HG03469 (cell line): ENCODE measurements around the gene TBC1D20.
"Not testable (repeated sequence)": the region's sequence is repeated elsewhere in the genome, so short reads cannot be mapped to it uniquely, and the experiment has no call there.

Experiments
- ATAC-seq: cut with Tn5 transposase; IDR thresholded peaks from one replicate; pipeline ENCODE4 v1.9.1; 2021; ENCODE audit warnings: mild to moderate bottlenecking, moderate library complexity, moderate number of reproducible peaks; ENCODE audit not compliant: unreplicated experiment

TBC1D20 gene

GRCh38 chr20:402898-403581 lies 59.3 kb downstream of the TBC1D20 start:
- ATAC-seq, result no peak

DNA sequence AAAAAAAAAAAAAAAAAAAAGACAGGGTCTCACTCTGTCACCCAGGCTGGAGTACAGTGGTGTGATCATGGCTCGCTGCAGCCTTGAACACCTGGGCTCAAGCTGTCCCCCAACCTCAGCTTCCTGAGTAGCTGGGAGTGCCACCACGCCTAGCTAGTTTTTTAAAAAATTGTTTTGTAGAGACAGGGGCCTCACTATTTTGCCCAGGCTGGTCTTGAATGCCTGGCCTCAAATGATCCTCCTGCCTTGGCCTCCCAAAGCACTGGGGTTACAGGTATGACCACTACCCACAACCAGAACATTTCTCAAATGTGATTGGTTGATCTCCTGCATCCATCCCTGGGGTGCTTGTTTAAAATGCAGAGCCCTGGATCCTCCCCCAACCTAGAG lies 59.8 kb downstream of the TBC1D20 start:
- ATAC-seq, result no peak

DNA sequence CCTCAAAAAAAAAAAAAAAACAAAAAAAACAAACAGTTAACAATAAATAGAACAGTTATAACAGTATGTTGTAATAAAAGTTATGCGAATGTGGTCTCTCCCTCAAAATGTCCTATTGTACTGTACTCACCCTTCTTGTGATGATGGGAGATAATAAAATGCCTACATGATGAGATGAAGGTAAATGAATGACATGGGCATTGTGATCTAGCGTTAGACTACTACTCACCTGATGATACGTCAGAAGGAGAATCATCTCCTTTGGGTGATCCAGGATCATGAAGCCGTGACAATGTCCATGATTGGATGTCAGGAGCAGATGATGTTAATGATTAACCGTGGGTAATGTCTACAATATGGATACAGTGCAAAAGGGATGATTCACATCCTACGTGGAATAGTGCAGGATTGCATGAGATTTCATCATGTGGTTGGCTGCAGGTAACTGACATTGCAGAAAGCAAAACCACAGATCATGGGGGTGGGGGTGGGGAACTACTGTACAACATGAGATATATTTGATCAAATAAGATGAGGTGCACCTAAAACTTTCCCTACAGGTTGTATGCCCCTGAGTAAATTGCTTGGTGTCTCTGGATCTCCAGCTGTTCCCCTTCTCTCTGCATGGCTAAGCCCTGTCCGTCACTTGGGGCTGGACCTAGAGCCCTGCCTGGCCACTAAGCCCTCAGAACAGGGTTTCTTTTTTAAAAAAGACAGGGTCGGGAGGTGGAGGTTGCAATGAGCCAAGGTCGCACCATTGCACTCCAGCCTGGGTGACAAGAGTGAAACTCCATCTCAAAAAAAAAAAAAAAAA lies 60.4 kb downstream of the TBC1D20 start:
- ATAC-seq, result no peak

DNA sequence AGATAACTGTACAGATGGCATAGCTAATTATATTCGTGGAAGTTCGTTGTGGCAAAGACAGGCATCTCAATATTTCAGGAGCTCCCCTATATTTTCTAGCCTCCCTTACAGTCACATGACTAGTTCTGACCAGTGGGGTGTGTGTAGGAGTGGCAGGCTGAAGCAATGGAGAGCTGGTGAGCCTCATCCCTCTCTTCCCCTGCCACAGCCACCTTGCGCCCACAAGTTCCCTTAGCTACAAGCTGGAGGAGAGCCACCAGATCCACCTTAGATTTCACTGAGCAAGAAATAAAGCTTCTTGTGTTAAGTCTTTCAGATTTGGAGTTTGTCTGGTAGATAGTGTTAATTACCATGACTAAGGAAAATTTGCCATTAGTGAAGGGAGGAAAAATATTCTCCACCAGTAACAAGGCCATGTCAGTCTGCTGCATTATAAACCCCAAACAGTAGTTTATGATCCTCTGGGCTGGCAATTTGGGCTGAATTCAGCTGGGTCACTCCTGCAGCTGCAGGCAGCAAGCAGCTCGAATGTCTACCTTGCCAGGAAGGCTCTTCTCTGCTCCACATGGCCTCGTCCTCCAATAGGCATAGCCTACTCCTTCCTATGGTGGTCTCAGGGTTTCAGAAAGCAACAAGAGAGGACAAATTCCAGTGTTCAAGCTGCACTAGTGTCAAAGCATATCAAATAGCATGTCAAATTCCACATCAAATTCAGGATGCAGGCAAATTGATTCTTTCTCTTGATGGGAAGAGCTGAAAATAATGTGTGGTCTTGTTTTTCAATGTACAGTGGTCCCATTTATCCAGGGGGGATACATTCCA lies 61.7 kb downstream of the TBC1D20 start:
- no peak for ATAC-seq

GRCh38 chr20:400128-400453 lies 62.2 kb downstream of the TBC1D20 start:
- ATAC-seq, result no peak

GRCh38 chr20:399182-399707 lies 63.1 kb downstream of the TBC1D20 start:
- ATAC-seq, result no peak

GRCh38 chr20:397432-398237 lies 64.7 kb downstream of the TBC1D20 start:
- no peak for ATAC-seq

- ATAC-seq, result no peak
Observed at GRCh38 chr20:396619-397431, 65.5 kb downstream of the TBC1D20 start.

DNA sequence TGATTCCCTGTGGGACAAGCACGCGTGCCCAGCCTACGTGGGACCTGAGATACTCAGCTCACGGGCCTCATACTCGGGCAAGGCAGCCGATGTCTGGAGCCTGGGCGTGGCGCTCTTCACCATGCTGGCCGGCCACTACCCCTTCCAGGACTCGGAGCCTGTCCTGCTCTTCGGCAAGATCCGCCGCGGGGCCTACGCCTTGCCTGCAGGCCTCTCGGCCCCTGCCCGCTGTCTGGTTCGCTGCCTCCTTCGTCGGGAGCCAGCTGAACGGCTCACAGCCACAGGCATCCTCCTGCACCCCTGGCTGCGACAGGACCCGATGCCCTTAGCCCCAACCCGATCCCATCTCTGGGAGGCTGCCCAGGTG lies 66.1 kb downstream of the TBC1D20 start:
- ATAC-seq, result no peak

- not testable (repeated sequence) for ATAC-seq
Observed at GRCh38 chr20:393296-393695, 69.0 kb downstream of the TBC1D20 start.

DNA sequence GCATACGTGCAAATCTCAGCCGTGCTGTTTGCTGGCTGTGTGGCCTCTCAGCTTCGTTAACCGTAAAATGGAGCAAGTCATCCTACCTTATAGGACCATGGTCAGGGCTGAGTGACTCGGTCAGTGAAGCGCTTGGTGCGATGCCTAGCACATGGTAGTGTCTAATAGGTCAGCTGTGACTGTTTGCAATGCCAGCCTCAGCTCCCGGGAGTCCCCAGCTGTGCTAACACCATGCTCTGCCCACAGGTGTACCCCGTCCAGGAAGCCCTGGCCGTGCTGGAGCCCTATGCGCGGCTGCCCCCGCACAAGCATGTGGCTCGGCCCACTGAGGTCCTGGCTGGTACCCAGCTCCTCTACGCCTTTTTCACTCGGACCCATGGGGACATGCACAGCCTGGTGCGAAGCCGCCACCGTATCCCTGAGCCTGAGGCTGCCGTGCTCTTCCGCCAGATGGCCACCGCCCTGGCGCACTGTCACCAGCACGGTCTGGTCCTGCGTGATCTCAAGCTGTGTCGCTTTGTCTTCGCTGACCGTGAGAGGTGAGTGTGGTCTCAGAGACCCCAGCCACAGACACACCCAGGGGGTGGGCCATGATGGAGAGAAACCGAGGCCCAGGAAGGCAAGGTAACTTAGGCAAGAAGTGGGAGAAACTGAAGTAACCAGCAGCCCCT lies 71.2 kb downstream of the TBC1D20 start:
- ATAC-seq, result no peak

DNA sequence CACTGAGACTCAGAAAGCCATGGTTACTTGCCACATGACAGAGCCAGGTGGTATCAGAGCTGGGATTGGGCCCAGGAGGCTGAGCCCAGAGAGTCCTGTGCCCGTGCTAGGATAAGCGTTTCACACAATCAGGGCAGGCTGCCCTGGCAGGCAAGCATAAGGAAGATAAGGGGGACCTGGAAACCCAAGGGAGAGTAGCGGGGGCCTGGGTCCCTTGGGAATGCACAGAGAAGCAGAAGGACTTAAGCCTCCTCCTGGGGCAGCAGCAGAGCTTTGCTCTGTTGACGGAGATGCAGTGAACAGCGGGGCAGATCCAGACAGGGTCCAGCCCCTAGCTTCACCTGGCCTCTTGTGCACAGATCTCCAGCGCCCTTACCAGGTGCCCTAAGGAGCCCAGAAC lies 73.1 kb downstream of the TBC1D20 start:
- ATAC-seq, result no peak

DNA sequence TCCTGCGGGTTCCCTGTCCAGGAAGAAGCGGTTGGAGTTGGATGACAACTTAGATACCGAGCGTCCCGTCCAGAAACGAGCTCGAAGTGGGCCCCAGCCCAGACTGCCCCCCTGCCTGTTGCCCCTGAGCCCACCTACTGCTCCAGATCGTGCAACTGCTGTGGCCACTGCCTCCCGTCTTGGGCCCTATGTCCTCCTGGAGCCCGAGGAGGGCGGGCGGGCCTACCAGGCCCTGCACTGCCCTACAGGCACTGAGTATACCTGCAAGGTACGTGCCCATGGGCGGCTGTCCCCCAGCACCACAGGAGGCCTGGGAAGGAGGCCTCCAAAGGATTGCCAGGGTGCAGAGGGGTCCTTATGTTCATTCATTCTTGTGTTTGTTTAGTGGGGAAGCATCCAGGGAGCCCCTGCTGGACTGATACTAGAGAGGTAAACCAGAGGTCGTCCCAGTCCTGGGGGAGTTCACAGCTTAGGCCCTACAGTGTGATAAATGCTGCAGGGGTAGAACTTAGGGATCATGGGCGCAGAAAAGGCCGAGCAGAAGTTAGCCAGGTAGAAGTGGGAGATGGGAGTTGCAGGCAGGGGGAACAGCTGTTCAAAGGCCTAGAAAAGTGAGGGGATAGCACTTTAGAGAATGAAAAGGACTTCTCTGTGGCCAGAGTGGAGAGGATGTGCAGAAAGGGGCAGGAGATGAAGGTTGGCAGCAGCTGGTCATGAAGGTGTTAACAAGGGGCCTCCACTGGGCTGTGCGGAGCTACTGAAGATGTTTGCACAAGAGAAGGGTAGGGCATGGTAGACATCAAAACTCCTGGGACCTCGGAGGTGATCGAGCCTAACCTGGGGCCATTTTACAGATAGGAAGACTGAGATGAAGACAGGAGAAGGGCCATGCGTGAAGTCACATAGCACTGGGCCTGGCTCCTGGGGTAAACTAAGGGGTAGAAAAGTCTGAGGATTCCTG lies 74.0 kb downstream of the TBC1D20 start:
- no peak for ATAC-seq

DNA sequence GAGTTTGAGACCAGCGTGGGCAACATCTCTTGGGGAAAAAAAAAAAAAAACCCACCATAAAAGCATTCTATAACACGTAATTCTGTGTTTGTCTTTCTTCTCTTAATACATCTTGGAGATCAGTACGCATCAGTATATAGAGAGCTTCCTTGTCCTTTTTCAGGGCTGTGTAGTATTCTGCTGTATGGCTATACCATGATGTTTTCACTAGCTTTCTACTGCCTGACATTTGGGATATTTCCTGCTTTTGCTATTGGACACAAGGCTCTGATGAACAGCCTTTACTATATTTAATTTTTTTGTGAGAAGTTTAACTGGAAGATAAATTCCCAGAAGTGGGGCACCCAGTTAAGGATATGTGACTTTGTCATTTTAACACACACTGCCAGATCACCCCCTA lies 74.8 kb downstream of the TBC1D20 start:
- ATAC-seq, result no peak

DNA sequence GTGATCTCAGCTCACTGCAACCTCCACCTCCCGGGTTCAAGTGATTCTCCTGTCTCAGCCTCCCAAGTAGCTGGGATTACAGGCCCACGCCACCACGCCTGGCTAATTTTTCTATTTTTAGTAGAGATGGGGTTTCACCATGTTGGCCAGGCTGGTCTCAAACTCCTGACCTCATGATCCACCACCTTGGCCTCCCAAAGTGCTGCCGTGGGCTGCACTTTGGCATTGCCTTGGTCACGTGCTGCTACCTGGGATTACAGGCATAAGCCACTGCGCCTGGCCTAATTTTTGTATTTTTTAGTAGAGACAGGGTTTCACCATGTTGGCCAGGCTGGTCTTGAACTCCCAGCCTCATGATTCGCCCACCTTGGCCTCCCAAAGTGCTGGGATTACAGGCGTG lies 75.7 kb downstream of the TBC1D20 start:
- ATAC-seq, result not testable (repeated sequence)
